H1 (cell line): ENCODE measurements around the gene CAPN10. TPM values are rescaled to one million over a fixed set of nuclear protein-coding genes. Genes with fewer than 3 reads are reported as not detected.

ENCODE experiments used
- HDAC2 ChIP-seq, 2 experiments: fragments of 300-600 bp in 1 of 2; sonication (generic) in 1 of 2; IDR thresholded peaks; 2 replicates each; pipeline ENCODE4 v1.6.1; 2011 to 2012; ENCODE audit warnings: low read depth in 2 of 2, low read length in 2 of 2, mild to moderate bottlenecking in 2 of 2, moderate library complexity in 2 of 2, borderline replicate concordance in 1 of 2, inconsistent platforms in 1 of 2
- KDM4A ChIP-seq: IDR thresholded peaks from one replicate; pipeline ENCODE4 v1.7.1; 2012; ENCODE audit warnings: low read depth, mild to moderate bottlenecking, moderate library complexity, low read length, inconsistent platforms; ENCODE audit not compliant: severe bottlenecking
- PHF8 ChIP-seq: fragments of 200-600 bp; sonication (generic); conservative IDR thresholded peaks from 2 replicates; pipeline ENCODE4 v1.7.1; 2012; ENCODE audit warnings: low read depth, mild to moderate bottlenecking, inconsistent platforms, low read length, moderate library complexity
- POLR2A ChIP-seq, 2 experiments: IDR thresholded peaks; 1 replicate in 1 of 2; 2 replicates in 1 of 2; pipeline ENCODE4 v1.6.1; 2011; ENCODE audit warnings: low read depth in 2 of 2, low read length in 2 of 2, mild to moderate bottlenecking in 2 of 2; ENCODE audit errors: control extremely low read depth in 1 of 2
- POLR2AphosphoS5 ChIP-seq: IDR thresholded peaks from 2 replicates; pipeline ENCODE4 v1.6.1; 2011; ENCODE audit warnings: low read depth, low read length
- SAP30 ChIP-seq: fragments of 300-600 bp; sonication (generic); IDR thresholded peaks from 2 replicates; pipeline ENCODE4 v1.7.1; 2012; ENCODE audit warnings: low read length, moderate library complexity, mild to moderate bottlenecking, inconsistent platforms; ENCODE audit not compliant: insufficient read depth, insufficient replicate concordance
- SIN3A ChIP-seq, 2 experiments: IDR thresholded peaks in 1 of 2; conservative IDR thresholded peaks in 1 of 2; 2 replicates each; pipeline ENCODE4 v1.6.1; 2011 to 2012; ENCODE audit warnings: low read length in 2 of 2, improper control_type of control experiment in 1 of 2, low read depth in 1 of 2, mild to moderate bottlenecking in 1 of 2
- SP4 ChIP-seq: IDR thresholded peaks from 2 replicates; pipeline ENCODE4 v1.6.1; 2012; ENCODE audit warnings: low read length, inconsistent platforms
- polyA plus RNA-seq, 7 experiments: library from polyadenylated mRNA; depleted of rRNA in 3 of 7; stranded (reverse) in 5 of 7; unstranded in 2 of 7; fragments of >200 nt in 5 of 7; fragments of 200-250 nt in 2 of 7; gene quantifications; 1 replicate in 5 of 7; 2 replicates in 1 of 7; 4 replicates in 1 of 7; pipeline versions ENCODE4 v1.2.1 to v1.2.3, GENCODE V29; 2011 to 2013; ENCODE audit warnings: missing spikeins in 2 of 7, mixed read lengths in 2 of 7
- total RNA-seq: library from RNA; stranded (reverse); fragmentation: NEBNext Ultra II Directional; extraction: Animal tissue kit (Norgen Biotek cat#: 25700); gene quantifications from 2 replicates; pipeline ENCODE4 v1.2.1, GENCODE V29; 2021
- TF ChIP-seq, protein P1 (sequence below): IDR thresholded peaks from 2 replicates; pipeline ENCODE4 v1.6.1; 2012; ENCODE audit warnings: inconsistent platforms

Gene CAPN10
- total and polyA plus RNA-seq, 2 of the 8 experiments (the other 6 are each of a cell fraction or from before 2014, with no cell fraction given): 30.7 to 39.8 TPM

GRCh38 chr2:240560480-240561324, 25.8 kb upstream of the CAPN10 start (continued):
- TF ChIP-seq SIN3A (conservative IDR thresholded peaks at IDR 0.05 in 1 of 2, IDR thresholded peaks at IDR 0.05 in 1 of 2; ENCODE audit: low read depth in 1 of 2, low read length in 2 of 2) (peak; percentile 57 to 81; a peak in 1 of 4 replicates), POLR2A (IDR thresholded peaks at IDR 0.05; ENCODE audit: control extremely low read depth in 1 of 2, low read depth in 2 of 2, low read length in 2 of 2) (peak in 1 of 2 experiments; percentile 63; a peak in 2 of 3 replicates), PHF8 (peak; percentile 78), SAP30 (no peak), POLR2AphosphoS5 (peak; percentile 81), HDAC2 (IDR thresholded peaks at IDR 0.05; ENCODE audit: borderline replicate concordance in 1 of 2, low read depth in 2 of 2, low read length in 2 of 2) (no peak; a peak in 2 of 4 replicates), SP4 (peak; percentile 84; the same call in 1 of the 2 replicates), KDM4A (peak; percentile 99)
- TF ChIP-seq, protein P1, sequence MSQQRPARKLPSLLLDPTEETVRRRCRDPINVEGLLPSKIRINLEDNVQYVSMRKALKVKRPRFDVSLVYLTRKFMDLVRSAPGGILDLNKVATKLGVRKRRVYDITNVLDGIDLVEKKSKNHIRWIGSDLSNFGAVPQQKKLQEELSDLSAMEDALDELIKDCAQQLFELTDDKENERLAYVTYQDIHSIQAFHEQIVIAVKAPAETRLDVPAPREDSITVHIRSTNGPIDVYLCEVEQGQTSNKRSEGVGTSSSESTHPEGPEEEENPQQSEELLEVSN: peak; percentile 74
- TF ChIP-seq, all 59 proteins: peak for 16
